ENCODE measurements around the gene OGFRL1. TPM values are rescaled to one million over a fixed set of nuclear protein-coding genes. Genes with fewer than 3 reads are reported as not detected.

OGFRL1 gene
- total and polyA plus RNA-seq, 7 donors: 2.0 to 7.7 (median 5.8) TPM

GRCh38 chr6:71252960-71253359 is 35.7 kb upstream of the OGFRL1 start:
- Histone ChIP-seq H3K9me3 (no peaks in the 10 kb centered on the region), H3K27ac (no peak overlapping the region), H3K4me3 (no peak overlapping the region), H3K36me3 (ENCODE audit: insufficient read depth in 1 of 2, low read depth in 1 of 2) (no peaks in the 10 kb centered on the region), H3K4me1 (no peaks in the 10 kb centered on the region), H3K27me3 (ENCODE audit: insufficient read depth in 3 of 3, low read length in 2 of 3) (no peaks in the 10 kb centered on the region)
- TF ChIP-seq CTCF (IDR thresholded peaks at IDR 0.05): no peak
- WGBS, 3 donors: 56 to 67% (median 62%) methylated on average over 5 of the region's 5 CpGs
- ATAC-seq (no peak), DNase-seq (no peak)
- intact Hi-C loops (cut with DNase I): no loop called here

- Histone ChIP-seq H3K9me3 (no peaks in the 10 kb centered on the region), H3K4me3 (no peak overlapping the region), H3K27ac (no peak overlapping the region), H3K27me3 (ENCODE audit: insufficient read depth in 3 of 3, low read length in 2 of 3) (no peaks in the 10 kb centered on the region), H3K4me1 (no peaks in the 10 kb centered on the region), H3K36me3 (ENCODE audit: insufficient read depth in 1 of 2, low read depth in 1 of 2) (no peaks in the 10 kb centered on the region)
- WGBS, 3 donors: 12 to 16% (median 15%) methylated on average over 3 of the region's 3 CpGs
- DNase-seq (peak in 1 of 2 donors; percentile 51), ATAC-seq (peak in 1 of 4 donors; percentile 51)
- TF ChIP-seq CTCF (IDR thresholded peaks at IDR 0.05): no peak
- intact Hi-C loops (cut with DNase I): no loop called here
Measured at GRCh38 chr6:71254323-71254722, 34.3 kb upstream of the OGFRL1 start.

- ATAC-seq (peak in 3 of 4 donors; percentile 54 to 66 (median 64)), DNase-seq (no peak)
- Histone ChIP-seq H3K27me3 (ENCODE audit: insufficient read depth in 3 of 3, low read length in 2 of 3) (no peaks in the 10 kb centered on the region), H3K4me1 (no peaks in the 10 kb centered on the region), H3K36me3 (ENCODE audit: insufficient read depth in 1 of 2, low read depth in 1 of 2) (no peaks in the 10 kb centered on the region), H3K4me3 (no peak overlapping the region), H3K27ac (no peak overlapping the region), H3K9me3 (no peaks in the 10 kb centered on the region)
- WGBS, 3 donors: 37 to 60% (median 43%) methylated on average over 7 of the region's 7 CpGs
- intact Hi-C loops (cut with DNase I): no loop called here
- TF ChIP-seq CTCF (IDR thresholded peaks at IDR 0.05): no peak
Measured at GRCh38 chr6:71258078-71258866, 30.3 kb upstream of the OGFRL1 start.

GRCh38 chr6:71259888-71260604 is 28.6 kb upstream of the OGFRL1 start:
- no peaks in the 10 kb centered on the region for H3K27me3 ChIP-seq (ENCODE audit: insufficient read depth in 3 of 3, low read length in 2 of 3)
- ATAC-seq: no peak
- H3K36me3 ChIP-seq (ENCODE audit: insufficient read depth in 1 of 2, low read depth in 1 of 2): no peaks in the 10 kb centered on the region
- 86 to 87% (median 86%) methylated on average over 2 of the region's 2 CpGs for WGBS, 3 donors
- intact Hi-C loops (cut with DNase I): no loop called here
- no peak for DNase-seq
- H3K4me1 ChIP-seq: no peaks in the 10 kb centered on the region
- no peak overlapping the region for H3K4me3 ChIP-seq
- no peaks in the 10 kb centered on the region for H3K9me3 ChIP-seq
- no peak overlapping the region for H3K27ac ChIP-seq
- no peak for TF ChIP-seq CTCF (IDR thresholded peaks at IDR 0.05)

Measured in psoas muscle (tissue), 8 donors.